ENCODE data around the gene OR2V1.
"Not testable (repeated sequence)": the region's sequence is repeated elsewhere in the genome, so short reads cannot be mapped to it uniquely, and the experiment has no call there.

OR2V1 gene

DNA sequence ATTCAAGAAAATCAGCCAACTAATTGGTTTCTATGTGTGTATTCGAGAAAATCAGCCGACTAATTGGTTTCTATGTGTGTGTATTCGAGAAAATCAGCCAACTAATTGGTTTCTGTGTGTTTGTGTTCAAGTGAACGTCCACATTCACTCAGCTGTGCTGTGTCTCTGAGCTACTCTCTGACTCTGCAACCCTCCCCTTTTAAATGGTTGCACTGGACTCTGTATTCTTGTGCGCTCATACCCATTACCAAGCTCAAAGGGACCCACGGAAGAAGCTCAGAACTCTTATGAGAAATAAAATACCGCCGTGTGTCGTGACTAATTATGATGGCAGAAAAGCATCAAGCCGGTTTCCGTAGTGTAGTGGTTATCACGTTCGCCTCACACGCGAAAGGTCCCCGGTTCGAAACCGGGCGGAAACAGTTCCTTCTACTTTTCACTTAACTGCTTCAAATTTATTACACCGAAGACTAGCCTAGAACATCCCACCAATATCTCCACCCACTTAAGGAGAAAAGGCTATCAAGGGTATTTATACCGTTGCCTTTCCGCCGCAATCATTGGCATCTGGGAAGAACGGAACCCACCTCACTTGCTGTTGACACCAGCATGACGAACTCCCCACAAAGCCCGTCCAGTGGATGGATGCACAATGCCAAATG, 34.1 kb downstream of the OR2V1 start:
- not testable (repeated sequence) for H3K36me3 ChIP-seq (ENCODE audit: control insufficient read depth, low read length); H3K27ac ChIP-seq (ENCODE audit: low read depth, low read length); H4K20me1 ChIP-seq (ENCODE audit: control insufficient read depth, insufficient read depth, low read depth, low read length); H3K9me2 ChIP-seq (replicated peaks; ENCODE audit: control insufficient read depth, low read length); H3K4me2 ChIP-seq (ENCODE audit: low read length); H3F3A ChIP-seq (ENCODE audit: control insufficient read depth, insufficient read depth); H3K4me3 ChIP-seq (ENCODE audit: low read length); H3K79me2 ChIP-seq (ENCODE audit: control insufficient read depth, low read length); H3K4me1 ChIP-seq (ENCODE audit: control insufficient read depth, low read length); H3K9me3 ChIP-seq (ENCODE audit: control insufficient read depth, insufficient read depth, low read length)
- peaks cover 12% of the 10 kb centered on the region for H3K27me3 ChIP-seq (ENCODE audit: control insufficient read depth, low read length)

DNA sequence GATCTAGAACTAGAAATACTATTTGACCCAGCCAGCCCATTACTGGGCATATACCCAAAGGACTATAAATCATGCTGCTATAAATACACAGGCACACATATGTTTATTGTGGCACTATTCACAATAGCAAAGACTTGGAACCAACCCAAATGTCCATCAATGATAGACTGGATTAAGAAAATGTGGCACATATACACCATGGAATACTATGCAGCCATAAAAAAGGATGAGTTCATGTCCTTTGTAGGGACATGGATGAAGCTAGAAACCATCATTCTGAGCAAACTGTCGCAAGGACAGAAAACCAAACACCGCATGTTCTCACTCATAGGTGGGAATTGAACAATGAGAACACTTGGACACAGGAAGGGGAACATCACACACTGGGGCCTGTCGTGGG, 35.8 kb downstream of the OR2V1 start:
- H4K20me1 ChIP-seq (ENCODE audit: control insufficient read depth, insufficient read depth, low read depth, low read length); H3F3A ChIP-seq (ENCODE audit: control insufficient read depth, insufficient read depth); H3K79me2 ChIP-seq (ENCODE audit: control insufficient read depth, low read length); H3K4me1 ChIP-seq (ENCODE audit: control insufficient read depth, low read length); H3K27ac ChIP-seq (ENCODE audit: low read depth, low read length); H3K4me3 ChIP-seq (ENCODE audit: low read length); H3K9me2 ChIP-seq (replicated peaks; ENCODE audit: control insufficient read depth, low read length); H3K9me3 ChIP-seq (ENCODE audit: control insufficient read depth, insufficient read depth, low read length); H3K4me2 ChIP-seq (ENCODE audit: low read length); H3K36me3 ChIP-seq (ENCODE audit: control insufficient read depth, low read length): not testable (repeated sequence)
- peaks cover 12% of the 10 kb centered on the region for H3K27me3 ChIP-seq (ENCODE audit: control insufficient read depth, low read length)

DNA sequence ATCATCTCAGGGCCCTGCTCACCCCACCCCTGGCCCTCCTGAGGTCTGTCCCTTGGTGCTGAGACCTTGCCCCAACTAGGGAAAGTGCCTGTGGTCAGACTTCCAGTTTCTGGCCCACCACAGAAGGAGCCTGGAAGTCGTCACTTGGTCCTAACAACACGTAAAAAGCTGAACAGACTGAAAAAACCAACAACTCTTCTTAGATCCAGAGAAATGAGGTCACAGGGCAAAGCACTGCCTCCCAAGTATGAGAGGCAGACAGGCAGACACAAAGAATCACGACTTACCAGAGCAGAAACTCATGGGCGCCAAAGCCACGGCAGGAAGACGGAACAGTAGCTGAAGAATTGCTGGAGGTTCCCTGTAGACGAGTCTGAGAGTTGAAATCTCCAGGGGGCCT, 38.5 kb downstream of the OR2V1 start:
- H3K79me2 ChIP-seq (ENCODE audit: control insufficient read depth, low read length) = no peaks in the 10 kb centered on the region
- TF ChIP-seq, protein P1, sequence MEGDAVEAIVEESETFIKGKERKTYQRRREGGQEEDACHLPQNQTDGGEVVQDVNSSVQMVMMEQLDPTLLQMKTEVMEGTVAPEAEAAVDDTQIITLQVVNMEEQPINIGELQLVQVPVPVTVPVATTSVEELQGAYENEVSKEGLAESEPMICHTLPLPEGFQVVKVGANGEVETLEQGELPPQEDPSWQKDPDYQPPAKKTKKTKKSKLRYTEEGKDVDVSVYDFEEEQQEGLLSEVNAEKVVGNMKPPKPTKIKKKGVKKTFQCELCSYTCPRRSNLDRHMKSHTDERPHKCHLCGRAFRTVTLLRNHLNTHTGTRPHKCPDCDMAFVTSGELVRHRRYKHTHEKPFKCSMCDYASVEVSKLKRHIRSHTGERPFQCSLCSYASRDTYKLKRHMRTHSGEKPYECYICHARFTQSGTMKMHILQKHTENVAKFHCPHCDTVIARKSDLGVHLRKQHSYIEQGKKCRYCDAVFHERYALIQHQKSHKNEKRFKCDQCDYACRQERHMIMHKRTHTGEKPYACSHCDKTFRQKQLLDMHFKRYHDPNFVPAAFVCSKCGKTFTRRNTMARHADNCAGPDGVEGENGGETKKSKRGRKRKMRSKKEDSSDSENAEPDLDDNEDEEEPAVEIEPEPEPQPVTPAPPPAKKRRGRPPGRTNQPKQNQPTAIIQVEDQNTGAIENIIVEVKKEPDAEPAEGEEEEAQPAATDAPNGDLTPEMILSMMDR (IDR thresholded peaks at IDR 0.05; ENCODE audit: low read depth, low read length, poor library complexity, severe bottlenecking) = no peak
- TF ChIP-seq EZH2phosphoT487 (IDR thresholded peaks at IDR 0.05; ENCODE audit: borderline replicate concordance, low read length) = no peak

DNA sequence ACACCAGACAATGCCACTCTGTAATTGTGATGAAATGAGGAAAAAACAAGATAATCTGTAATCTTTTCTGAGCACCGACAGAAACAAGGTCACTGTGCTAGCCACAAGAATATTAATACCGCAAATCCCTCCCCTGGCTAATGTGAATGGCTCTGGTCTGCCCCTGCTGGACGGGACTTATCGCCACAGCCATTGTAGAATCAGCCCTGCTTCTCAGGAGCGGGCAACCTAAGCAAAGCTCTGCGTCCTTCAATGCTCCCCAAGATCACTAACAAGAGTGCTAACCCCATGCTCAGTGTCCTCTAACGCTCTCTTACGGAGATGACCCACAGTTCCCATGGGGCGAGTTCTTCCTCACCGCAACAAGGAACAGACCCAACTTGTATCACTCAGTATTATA, 42.7 kb downstream of the OR2V1 start:
- no peaks in the 10 kb centered on the region for H3K9me3 ChIP-seq (ENCODE audit: control insufficient read depth, insufficient read depth, low read length)
- TF ChIP-seq EZH2phosphoT487 (IDR thresholded peaks at IDR 0.05; ENCODE audit: borderline replicate concordance, low read length) = no peak
- TF ChIP-seq, protein P1 (IDR thresholded peaks at IDR 0.05; ENCODE audit: low read depth, low read length, poor library complexity, severe bottlenecking) = peak; percentile 59
- no peak overlapping the region for H3K27ac ChIP-seq (ENCODE audit: low read depth, low read length)
- no peak overlapping the region for H3K4me2 ChIP-seq (ENCODE audit: low read length)
- H3F3A ChIP-seq (ENCODE audit: control insufficient read depth, insufficient read depth) = no peaks in the 10 kb centered on the region
- no peaks in the 10 kb centered on the region for H3K4me1 ChIP-seq (ENCODE audit: control insufficient read depth, low read length)
- H3K27me3 ChIP-seq (ENCODE audit: control insufficient read depth, low read length) = peaks cover 5% of the 10 kb centered on the region; the same call in 1 of the 2 replicates
- H4K20me1 ChIP-seq (ENCODE audit: control insufficient read depth, insufficient read depth, low read depth, low read length) = no peaks in the 10 kb centered on the region
- no peak overlapping the region for H3K4me3 ChIP-seq (ENCODE audit: low read length)
- no peaks in the 10 kb centered on the region for H3K36me3 ChIP-seq (ENCODE audit: control insufficient read depth, low read length)
- H3K9me2 ChIP-seq (replicated peaks; ENCODE audit: control insufficient read depth, low read length) = no peaks in the 10 kb centered on the region
- H3K79me2 ChIP-seq (ENCODE audit: control insufficient read depth, low read length) = no peaks in the 10 kb centered on the region

More for the DNA sequence above, 38.5 kb downstream of the OR2V1 start:
- H4K20me1 ChIP-seq (ENCODE audit: control insufficient read depth, insufficient read depth, low read depth, low read length) = no peaks in the 10 kb centered on the region
- H3K4me1 ChIP-seq (ENCODE audit: control insufficient read depth, low read length) = no peaks in the 10 kb centered on the region
- H3K36me3 ChIP-seq (ENCODE audit: control insufficient read depth, low read length) = no peaks in the 10 kb centered on the region
- no peak overlapping the region for H3K27ac ChIP-seq (ENCODE audit: low read depth, low read length)
- H3K9me2 ChIP-seq (replicated peaks; ENCODE audit: control insufficient read depth, low read length) = no peaks in the 10 kb centered on the region
- H3K4me3 ChIP-seq (ENCODE audit: low read length) = no peak overlapping the region
- no peaks in the 10 kb centered on the region for H3F3A ChIP-seq (ENCODE audit: control insufficient read depth, insufficient read depth)
- H3K4me2 ChIP-seq (ENCODE audit: low read length) = no peak overlapping the region
- no peaks in the 10 kb centered on the region for H3K9me3 ChIP-seq (ENCODE audit: control insufficient read depth, insufficient read depth, low read length)
- H3K27me3 ChIP-seq (ENCODE audit: control insufficient read depth, low read length) = no peaks in the 10 kb centered on the region; the same call in 1 of the 2 replicates

All from DOHH2 (cell line).